NCI-H187 (cell line): Measurements from ENCODE around the gene MTMR3.
"Not testable (repeated sequence)": the region's sequence is repeated elsewhere in the genome, so short reads cannot be mapped to it uniquely, and the experiment has no call there.

Experiments used
- DNase-seq, 2 experiments: peaks; one replicate each; lab custom pipeline; 2025; lab: John Stamatoyannopoulos, UW

Gene MTMR3

DNA sequence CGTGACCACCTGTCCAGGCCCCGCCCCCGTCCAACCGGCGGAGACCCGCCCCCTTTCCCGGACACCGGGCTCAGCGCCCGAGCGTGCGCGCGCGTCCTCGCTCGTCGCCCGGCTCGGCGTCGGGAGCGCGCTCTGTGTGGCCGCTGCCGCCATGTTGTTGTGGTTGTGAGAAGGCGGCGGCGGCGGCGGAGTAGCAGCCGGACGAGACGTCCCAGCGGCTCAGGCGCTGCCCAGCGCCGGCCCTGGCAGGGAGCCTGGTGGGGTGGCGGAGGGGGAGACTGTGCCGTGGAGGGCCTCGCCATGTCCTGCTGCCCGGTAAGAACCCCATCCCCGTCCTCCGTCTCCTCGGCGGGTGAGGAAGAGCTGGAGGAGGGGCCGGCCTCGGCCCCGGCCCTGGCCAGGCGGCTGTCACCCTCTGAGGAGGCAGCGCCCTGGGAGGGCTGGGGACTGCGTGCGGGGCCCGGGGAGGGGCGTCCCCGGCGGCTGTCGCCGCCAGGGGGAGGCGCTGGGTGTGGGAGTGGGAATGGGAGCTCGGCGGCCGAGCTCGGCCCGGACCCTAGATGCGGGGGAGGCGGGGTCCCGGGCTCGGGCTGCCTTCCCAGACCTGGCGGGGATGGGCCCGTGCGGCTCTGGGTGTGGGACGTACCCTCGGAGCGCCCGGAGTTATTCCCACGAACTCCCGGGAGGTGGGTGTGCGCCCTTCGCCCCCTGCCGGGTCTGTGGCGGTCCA is at the start of gene MTMR3:
Gene MTMR3, plus strand, starts transcription at position 130 of the 730 bp plus-strand sequence. CDS start 87,886 bp downstream, outside the sequence.
- peak; percentile 55 to 69 for DNase-seq

DNA sequence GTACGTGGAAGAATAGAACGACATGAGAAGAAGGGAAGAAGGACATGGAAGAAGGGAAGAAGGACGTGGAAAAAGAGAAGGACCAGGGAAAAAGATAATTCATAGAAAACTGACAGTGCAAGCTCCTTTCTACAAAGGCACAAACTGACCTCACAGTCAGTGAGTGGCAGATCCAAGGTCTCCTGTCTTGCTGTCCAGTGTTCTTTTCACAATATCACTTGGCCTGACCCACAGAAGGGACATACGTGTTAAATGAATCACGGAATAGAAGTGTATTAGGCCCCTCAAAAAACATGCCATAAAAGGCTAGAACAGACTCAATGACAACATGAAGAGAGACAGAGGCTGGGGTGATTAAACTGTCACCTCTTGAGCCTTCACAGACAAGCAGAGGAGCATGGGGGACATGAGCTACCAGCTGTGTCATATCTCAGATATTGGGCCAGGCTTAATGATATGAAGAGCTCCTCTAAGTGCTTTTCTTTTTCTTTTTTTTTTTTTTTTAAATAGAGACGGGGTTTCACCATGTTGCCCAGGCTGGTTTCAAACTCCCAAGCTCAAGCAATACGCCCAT is 49.5 kb upstream of the MTMR3 start:
- no peak for DNase-seq

DNA sequence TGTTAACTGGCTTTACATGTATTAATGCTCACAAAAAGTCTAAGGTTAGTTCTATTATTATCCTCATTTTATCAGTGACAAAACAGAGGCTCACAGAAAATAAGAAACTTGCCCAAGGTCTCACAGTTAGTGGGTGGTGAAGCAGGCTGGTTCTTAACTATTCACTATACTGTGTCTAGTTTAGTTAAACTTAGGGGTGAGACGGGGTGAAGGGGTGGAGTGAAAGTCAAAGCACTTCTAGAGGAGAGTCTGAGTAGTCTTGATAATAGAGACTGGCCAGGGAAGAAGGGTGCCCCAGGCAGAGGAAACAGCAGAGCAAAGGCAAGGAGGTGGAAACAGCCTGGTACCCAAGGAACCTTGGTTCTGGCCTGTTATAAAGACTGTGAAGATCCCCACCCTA is 48.9 kb upstream of the MTMR3 start:
- DNase-seq, result no peak

DNA sequence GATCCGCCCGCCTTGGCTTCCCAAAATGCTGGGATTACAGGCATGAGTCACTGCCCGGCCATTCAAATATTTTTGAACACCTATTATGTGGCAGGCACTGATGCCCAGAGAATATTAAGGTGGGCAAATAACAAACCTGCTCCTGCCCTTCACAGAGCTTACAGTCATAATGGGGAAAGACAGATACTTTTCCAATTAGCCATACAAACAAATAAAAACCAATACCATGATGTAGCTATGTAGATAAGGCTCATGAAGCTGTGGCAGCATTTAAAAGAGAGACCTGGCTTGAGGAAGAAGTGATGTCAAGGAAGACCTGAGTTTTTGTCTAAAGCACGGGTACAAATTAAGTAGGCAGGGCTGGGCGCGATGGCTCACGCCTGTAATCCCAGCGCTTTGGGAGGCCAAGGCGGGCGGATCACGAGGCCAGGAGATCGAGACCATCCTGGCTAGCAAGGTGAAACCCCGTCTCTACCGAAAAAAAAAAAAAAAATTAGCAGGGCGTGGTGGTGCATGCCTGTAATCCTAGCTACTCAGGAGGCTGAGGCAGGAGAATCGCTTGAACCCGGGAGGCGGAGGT is 46.1 kb upstream of the MTMR3 start:
- DNase-seq, result not testable (repeated sequence)

DNA sequence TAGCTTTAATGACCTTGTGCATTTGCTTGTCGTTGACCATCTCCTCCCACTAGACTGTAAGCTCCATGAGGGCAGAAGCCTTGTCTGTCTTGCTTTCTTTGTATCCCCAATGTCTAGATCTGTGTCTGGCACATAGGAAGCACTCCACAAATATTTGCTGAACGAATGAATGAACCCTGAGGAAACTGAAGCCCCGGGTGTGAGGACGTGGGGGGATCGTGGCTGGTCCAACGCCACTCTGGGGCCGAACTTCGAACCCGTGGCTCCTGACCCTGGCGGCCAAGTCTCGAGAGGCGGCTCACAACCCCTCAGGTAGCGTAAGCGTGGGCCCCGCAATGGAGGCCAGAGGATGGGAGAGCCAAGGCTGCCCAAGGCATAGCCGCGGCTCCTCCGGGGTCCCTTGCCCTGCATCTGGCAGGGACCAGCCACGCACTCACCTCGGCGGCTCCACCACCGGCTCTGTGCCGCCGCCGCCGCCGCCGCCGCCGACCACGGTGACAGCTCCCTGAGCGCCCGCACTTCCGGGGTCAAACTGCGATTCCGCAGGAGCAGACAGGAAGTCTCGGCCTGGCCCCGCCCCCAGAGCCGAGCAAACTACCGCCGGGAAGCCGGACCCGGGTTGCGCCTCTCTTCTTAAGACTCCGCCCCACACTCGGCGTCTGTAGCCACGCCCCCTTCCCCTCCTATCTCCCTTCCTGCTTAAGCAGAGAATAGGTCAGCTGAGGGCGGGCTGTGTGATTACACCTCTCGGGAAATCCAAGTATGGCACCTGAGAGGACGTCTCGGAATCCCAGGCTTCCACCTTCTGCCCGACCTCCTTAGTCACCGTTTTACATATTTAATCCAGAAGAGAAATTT is 45.0 kb upstream of the MTMR3 start, which contains the start of gene ASCC2:
Gene ASCC2, minus strand, starts transcription at position 534 of the 858 bp plus-strand sequence. CDS start 5,949 bp downstream, outside the sequence.
- peak; percentile 91 to 95 for DNase-seq

DNA sequence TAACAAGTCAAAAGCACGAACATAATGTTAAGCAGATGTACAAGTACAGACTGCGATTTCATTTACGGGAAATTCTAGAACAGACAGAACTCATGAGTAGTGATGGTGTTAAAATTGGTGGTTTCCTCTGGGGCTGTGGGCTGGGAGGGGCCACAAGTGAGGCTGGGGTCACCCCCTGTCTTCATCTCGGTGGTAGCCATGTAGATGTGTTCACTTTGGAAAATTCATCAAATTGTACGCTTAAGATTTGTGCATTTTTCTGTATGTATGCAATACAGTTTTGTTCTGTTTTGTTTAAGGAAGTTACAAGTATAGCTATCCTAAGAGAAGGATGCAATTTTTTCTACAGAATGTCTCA is 44.4 kb upstream of the MTMR3 start:
- no peak for DNase-seq

DNA sequence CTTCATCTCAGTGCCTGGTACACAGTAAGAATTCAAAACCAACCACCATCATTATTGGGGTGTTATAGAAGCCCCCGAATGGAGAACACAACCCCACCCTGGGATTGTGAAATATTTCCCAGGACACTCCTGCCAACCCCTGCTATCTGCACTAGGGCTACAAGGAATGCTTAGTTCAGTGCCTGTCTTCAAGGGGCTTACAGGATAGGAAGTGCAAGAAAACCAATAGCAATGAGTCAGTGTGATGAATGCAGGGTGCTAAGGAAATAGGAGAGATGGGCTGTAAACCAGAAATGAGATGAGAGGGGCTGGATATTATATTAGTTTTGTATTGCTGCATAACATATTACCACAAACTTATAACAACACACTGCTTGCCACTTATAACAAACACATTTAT is 43.9 kb upstream of the MTMR3 start:
- no peak for DNase-seq

DNA sequence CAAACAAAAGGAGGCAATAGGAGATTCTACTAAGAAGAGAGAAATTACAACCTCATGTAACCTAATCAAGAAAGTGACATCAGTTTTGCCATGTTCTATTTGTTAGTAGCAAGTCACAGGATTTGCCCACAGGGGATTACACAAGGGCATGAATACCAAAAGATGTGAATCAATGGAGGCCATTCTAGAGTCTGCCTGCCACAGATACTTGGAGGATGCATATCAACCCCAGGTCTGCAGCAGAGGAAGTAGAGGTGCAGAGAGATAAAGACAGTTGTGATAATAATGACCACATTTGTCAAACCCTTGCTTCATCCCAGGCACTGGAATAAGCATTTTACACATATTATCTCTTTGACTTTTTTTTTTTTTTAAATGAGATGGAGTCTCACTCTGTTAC is 42.5 kb upstream of the MTMR3 start:
- DNase-seq, result no peak

DNA sequence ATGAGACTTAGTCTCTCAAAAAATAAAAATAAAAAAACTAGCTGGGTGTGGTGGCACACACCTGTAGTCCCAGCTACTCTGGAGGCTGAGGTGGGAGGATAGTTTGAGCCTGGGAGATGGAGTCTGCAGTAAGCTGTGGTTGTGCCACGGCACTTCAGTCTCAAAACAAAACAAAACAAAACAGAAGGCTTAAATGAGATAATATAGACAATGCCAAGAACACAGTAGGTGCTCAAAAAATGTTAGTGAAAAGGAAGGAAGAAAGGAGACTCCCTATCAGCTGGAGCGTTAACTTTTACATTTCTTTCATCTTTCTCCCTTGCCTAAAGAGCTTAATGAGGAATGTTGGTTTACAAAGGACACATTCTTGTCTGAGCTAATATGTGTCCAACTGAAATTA is 40.8 kb upstream of the MTMR3 start:
- no peak for DNase-seq

DNA sequence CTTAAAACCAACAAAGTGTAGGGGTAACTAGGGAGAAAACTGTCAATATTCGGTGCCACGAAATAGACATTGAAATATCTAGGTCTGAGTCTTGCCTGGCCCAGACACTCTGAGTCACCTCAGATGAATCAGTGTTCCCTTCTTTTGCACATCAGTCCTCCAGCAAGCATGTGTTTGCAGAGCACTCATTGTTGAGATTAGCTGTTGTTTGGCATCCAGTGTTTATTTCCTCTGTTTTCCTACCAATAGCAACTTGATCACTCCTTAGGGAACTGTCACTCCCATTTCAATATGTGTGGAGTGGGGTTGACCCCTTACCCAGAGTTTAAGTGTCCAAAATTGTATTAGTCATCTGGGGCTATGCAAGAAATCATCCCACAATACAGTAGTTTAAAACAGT is 40.2 kb upstream of the MTMR3 start:
- DNase-seq, result no peak

DNA sequence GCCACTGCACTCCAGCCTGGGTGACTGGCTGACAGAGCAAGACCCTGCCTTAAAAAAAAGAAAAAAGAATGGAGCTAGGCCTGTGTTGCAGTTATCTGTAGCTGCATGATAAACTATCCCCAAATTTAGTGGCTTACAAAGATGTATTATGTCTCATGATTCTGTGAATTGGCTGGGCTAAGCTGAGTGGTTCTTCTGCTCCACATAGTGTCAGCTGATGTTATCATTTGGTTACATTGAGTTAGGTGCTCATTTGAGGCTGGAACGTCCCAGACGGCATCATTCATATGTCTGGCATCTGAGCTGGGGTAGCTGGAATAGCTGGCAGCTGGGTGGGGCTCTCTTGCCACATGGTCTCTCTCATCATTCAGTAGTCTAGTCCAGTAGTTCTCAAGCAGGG is 36.7 kb upstream of the MTMR3 start:
- DNase-seq, result no peak

DNA sequence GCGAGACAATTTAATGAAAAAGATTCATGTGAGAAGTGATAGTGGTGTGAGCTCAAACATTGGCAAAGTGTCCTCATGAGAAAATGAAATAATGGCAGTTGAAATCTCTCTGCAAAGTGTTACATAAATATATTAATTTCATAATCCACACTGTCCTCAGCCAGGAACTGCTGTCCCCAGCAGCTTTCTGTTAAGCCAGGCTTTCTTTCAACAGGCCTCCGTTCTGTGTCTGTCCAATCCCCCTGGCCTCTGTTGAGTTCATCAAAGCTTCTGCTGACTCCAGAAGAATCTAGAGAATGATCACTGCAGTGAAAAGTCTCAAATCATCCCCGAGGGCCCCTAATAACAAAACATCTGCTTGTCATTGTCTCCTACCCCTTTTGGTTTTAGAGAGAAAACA is 34.9 kb upstream of the MTMR3 start:
- no peak for DNase-seq

DNA sequence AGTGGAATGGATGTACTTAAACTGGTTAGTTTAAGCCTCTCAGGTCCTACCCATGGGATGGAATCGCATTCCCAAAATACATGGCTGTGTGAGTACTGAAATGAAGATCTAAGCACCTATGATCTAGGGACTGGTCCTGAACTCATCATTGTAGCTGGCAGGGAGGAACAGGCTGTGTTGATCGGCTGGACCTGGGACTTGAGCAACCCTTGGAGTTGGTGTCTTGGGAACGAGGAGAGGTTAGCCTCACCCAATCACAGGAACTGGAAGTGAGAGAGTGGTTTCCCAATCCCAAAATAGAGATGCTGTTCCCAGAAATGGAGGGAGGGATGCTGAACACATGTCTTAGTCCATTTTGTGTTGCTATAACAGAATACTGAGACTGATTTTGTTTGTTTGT is 28.5 kb upstream of the MTMR3 start:
- no peak for DNase-seq

DNA sequence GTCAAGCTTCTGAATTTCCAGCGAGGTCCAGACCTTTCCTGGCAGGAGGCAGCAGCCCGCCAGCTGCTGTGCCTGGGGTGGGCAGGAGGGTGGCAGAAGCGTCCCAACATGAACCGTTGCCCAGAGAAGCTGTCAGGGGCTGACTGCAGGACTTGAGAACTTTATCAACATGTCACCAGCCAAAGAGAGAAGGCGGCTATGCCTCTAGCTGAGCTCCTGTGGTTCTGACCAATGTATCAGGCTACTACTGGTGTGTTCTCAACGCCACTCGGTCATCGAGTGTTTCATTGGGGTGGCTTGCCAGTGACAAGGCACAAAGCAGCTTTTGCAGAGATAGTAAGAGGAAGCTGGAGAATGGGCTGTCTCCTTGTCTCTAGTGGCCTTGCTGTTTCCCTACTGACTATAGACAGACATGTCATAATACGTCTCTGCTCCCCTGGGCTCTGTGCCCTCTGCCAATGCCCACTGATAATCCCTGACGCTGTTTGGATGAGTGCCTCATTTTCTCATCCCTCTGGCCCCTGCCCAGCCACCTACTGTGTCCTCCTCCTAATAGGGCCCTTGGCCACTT is 27.3 kb upstream of the MTMR3 start:
- no peak for DNase-seq

DNA sequence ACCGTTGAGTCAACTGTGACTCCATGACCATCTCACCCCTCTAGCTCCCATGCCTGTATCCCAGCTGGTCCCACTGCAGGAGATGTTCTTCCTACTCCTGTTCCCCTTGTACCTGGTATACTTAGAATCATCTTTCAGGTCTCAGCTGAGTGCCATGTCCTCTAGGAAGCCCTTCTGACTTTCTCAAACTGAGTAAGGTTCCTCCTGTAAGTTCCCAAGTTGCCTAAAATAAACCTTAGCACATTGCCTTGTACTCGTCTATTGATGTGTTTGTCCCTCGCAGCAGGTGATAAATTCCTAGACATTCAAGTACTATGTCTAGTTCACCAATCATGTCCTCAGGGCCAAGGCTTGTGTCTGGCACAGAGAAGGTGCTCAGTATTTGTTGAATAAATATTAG is 26.5 kb upstream of the MTMR3 start:
- no peak for DNase-seq

DNA sequence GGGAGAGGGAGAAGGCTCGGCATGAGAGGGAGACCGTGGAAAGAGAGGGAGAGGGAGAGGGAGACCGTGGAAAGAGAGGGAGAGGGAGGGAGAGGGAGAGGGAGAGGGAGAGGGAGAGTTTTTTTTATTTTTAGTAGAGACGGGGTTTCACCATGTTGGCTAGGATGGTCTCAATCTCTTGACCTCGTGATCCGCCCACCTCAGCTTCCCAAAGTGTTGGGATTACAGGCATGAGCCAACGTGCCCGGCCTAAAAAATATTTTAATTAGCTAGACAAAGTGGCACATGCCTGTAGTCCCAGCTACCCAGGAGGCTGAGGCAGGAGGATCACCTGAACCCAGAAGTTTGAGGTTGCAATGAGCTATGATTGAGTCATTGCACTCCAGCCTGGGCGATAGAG is 23.9 kb upstream of the MTMR3 start:
- not testable (repeated sequence) for DNase-seq

DNA sequence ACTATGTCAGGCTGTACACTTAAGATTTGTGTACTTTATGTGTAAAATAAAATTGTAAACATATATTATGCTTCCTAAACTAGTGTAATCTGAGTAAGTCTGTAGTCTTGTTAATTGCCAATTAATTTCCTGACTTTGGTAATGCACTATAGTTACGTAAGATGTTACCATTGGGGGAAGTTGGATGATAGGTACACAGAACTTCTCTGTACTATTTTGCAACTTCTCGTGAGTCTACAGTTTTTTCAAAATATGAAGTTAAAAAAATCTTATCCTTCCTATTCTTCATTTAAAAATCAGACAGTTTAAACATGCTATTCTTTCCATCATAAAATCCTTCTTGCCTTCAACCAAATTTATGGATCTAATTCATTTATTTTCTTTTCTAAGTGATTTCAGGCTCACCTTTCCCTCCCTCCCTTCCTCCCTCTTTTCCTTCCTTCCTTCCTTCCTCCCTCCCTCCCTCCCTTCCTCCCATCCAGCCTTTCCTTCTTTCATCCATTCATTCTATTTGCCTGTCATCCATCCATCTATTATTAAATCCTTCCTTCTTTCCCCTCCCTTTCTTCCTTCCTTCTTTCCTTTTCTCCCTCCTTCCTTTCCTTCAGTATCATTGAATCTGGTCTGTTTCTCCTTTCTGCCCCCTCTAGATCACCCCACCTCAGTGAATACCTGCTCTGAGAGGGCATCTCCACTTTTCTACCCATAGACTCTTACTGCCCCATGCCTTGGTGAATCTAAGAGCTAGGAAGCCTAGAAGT is 22.8 kb upstream of the MTMR3 start:
- no peak for DNase-seq

DNA sequence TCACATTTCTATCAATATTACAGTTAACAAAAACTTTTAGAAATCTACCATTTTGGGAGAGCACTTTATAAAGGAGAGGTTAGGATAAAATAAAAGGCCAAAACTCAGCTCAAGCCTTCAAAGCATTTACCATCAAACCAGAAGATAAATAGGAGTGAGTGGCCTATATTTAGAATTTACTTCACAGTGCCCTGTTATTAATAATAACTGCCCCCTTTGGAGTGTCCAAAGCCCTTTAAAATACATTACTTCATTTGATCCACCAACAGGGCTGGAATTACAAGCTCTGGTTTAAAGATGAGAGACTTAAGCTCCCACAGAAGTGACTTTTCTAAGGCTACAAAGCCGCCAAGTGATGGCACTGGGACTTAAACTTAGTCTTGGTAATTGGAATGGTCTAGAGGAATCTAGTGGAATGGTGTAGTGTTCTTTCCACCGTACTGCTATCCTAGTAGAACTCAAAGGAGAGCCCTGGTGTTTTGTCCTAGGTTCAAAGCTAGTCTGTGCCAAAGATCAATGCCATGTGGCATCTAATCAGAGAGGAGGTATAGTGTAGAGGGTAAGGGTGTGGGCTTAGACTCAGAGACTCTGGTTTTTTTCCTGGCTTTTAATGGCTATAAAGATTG is 21.2 kb upstream of the MTMR3 start:
- DNase-seq, result no peak

DNA sequence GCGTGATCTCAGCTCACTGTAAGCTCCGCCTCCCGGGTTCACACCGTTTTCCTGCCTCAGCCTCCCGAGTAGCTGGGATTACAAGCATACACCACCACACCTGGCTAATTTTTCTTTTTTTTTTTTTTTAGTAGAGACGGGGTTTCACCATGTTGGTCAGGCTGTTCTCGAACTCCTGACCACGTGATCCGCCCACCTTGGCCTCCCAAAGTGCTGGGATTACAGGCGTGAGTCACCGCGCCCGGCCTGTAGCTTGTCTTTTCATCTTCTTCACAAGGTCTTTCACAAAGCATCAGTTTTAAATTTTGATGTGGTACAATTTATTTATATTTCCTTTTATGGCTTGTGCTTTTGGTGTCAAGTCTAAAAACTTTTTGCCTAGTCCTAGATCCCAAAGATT is 17.4 kb upstream of the MTMR3 start:
- not testable (repeated sequence) for DNase-seq

DNA sequence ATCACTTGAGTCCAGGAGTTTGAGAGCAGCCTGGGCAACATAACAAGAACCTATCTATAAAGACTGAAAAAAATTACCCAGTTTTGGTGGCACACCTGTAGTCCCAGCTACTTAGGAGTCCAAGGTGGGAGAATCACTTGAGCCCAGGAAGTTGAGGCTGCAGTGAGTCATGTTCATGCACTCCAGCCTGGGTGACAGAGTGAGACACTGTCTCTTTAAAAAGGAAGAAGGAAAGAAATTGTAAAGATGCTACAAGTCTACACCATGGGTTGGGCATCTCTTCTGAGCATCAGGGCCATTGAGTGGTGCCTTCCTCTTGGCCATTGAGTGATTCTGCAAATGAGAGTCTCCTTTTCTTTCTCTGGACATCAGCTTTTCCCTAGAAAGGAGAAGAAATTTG is 15.7 kb upstream of the MTMR3 start:
- no peak for DNase-seq

DNA sequence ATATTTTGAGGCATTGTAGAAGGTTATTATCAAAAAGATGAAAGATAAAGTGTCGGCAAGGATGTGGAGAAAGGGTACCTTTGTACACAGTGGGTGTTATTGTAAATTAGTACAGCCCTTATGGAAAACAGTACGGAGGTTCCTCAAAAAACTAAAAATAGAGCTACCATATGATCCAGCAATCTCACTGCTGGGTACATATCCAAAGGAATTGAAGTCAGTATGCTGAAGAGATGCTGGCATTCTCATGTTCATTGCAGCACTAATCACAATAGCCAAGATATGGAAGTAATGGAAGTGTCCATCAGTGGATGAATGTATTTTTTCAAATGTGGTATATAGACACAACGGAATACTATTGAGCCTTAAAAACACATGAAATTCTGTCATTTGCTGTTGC is 15.1 kb upstream of the MTMR3 start:
- no peak for DNase-seq
